CD14-positive monocyte (primary cell): Measurements from ENCODE around the gene ELOA. TPM values are rescaled to one million over a fixed set of nuclear protein-coding genes. Genes with fewer than 3 reads are reported as not detected.
A peak's percentile ranks its signal among the peaks of the same experiment; 100 is the strongest.

Source experiments
- DNase-seq, 3 donors: peaks; one replicate each; pipeline ENCODE4 v3.0.0-alpha.2; 2011 to 2022
- H2AFZ ChIP-seq: 2 replicates; pipeline ENCODE4 v1.6.0; 2012; ENCODE audit warnings: mild to moderate bottlenecking, low read depth, low read length, inconsistent platforms; ENCODE audit not compliant: insufficient read depth, poor library complexity, severe bottlenecking
- H3K27ac ChIP-seq, 2 donors: 1 replicate in 1 of 2; 2 replicates in 1 of 2; pipeline ENCODE4 v1.5.1; 2012 to 2013; ENCODE audit warnings: low read length in 2 of 2, control low read depth in 1 of 2, inconsistent platforms in 1 of 2, low read depth in 1 of 2, mild to moderate bottlenecking in 1 of 2
- H3K27me3 ChIP-seq, 2 donors: one replicate each; pipeline versions ENCODE4 v1.6.0 to v1.6.1; 2011 to 2013; ENCODE audit warnings: low read length in 2 of 2; ENCODE audit not compliant: control insufficient read depth in 2 of 2, insufficient read depth in 2 of 2
- H3K36me3 ChIP-seq, 2 donors: replicated peaks in 1 of 2; 1 replicate in 1 of 2; 2 replicates in 1 of 2; pipeline versions ENCODE4 v1.5.1 to v1.6.1; 2012 to 2013; ENCODE audit warnings: low read length in 2 of 2, control low read depth in 1 of 2, inconsistent platforms in 1 of 2, mild to moderate bottlenecking in 1 of 2; ENCODE audit not compliant: insufficient read depth in 2 of 2, control insufficient read depth in 1 of 2
- H3K4me1 ChIP-seq, 2 donors: 1 replicate in 1 of 2; 2 replicates in 1 of 2; pipeline versions ENCODE4 v1.5.1 to v1.6.1; 2012 to 2013; ENCODE audit warnings: low read length in 2 of 2, control low read depth in 1 of 2, inconsistent platforms in 1 of 2, mild to moderate bottlenecking in 1 of 2, moderate library complexity in 1 of 2; ENCODE audit not compliant: insufficient read depth in 2 of 2, control insufficient read depth in 1 of 2
- H3K4me2 ChIP-seq: replicated peaks from 2 replicates; pipeline ENCODE3; 2012; ENCODE audit warnings: low read length, moderate library complexity, mild to moderate bottlenecking; ENCODE audit not compliant: poor library complexity, severe bottlenecking; ENCODE audit errors: extremely low read depth
- H3K4me3 ChIP-seq, 3 experiments: fragments of 200-600 bp in 1 of 3; sonication (generic) in 1 of 3; replicated peaks in 1 of 3; 1 replicate in 2 of 3; 2 replicates in 1 of 3; pipeline ENCODE4 v1.5.1; 2011 to 2013; ENCODE audit warnings: low read length in 3 of 3, mild to moderate bottlenecking in 3 of 3, control low read depth in 2 of 3, low read depth in 2 of 3, inconsistent platforms in 1 of 3, moderate library complexity in 1 of 3
- H3K79me2 ChIP-seq: 2 replicates; pipeline ENCODE4 v1.6.0; 2012; ENCODE audit warnings: mild to moderate bottlenecking, control low read depth, inconsistent platforms, low read length, moderate library complexity; ENCODE audit not compliant: insufficient read depth
- H3K9ac ChIP-seq: 2 replicates; pipeline ENCODE4 v1.6.0; 2017; ENCODE audit warnings: low read length, mild to moderate bottlenecking; ENCODE audit not compliant: insufficient read depth, poor library complexity, severe bottlenecking
- H3K9me3 ChIP-seq, 2 donors: replicated peaks in 1 of 2; 1 replicate in 1 of 2; 2 replicates in 1 of 2; pipeline versions ENCODE4 v1.5.1 to v1.6.1; 2012 to 2013; ENCODE audit warnings: low read length in 2 of 2, control low read depth in 1 of 2; ENCODE audit not compliant: control insufficient read depth in 1 of 2, insufficient read depth in 1 of 2
- H4K20me1 ChIP-seq: 2 replicates; pipeline ENCODE4 v1.6.0; 2012; ENCODE audit warnings: mild to moderate bottlenecking, low read length, control low read depth, moderate library complexity; ENCODE audit not compliant: insufficient read depth
- H3K27ac Mint-ChIP-seq, 7 donors: one replicate each; pipeline ENCODE4 v1.8.0; 2020; ENCODE audit warnings: mild to moderate bottlenecking in 7 of 7, mixed read lengths in 7 of 7, moderate library complexity in 6 of 7, inconsistent platforms in 2 of 7
- H3K27me3 Mint-ChIP-seq, 3 donors: one replicate each; pipeline ENCODE4 v1.8.0; 2021 to 2022; ENCODE audit warnings: low read depth in 3 of 3, mild to moderate bottlenecking in 3 of 3, mixed read lengths in 3 of 3, moderate library complexity in 3 of 3, inconsistent platforms in 1 of 3
- H3K36me3 Mint-ChIP-seq, 2 donors: one replicate each; pipeline ENCODE4 v1.8.0; 2020; ENCODE audit warnings: mixed read lengths in 2 of 2, inconsistent platforms in 1 of 2, mild to moderate bottlenecking in 1 of 2
- H3K4me1 Mint-ChIP-seq: one replicate; pipeline ENCODE4 v1.8.0; 2020; ENCODE audit warnings: mild to moderate bottlenecking, mixed read lengths
- H3K4me3 Mint-ChIP-seq, 2 donors: one replicate each; pipeline ENCODE4 v1.8.0; 2020; ENCODE audit warnings: mild to moderate bottlenecking in 2 of 2, mixed read lengths in 2 of 2, moderate library complexity in 1 of 2
- H3K9me3 Mint-ChIP-seq, 7 donors: one replicate each; pipeline ENCODE4 v1.8.0; 2020 to 2022; ENCODE audit warnings: mixed read lengths in 7 of 7, mild to moderate bottlenecking in 6 of 7, moderate library complexity in 6 of 7, inconsistent platforms in 2 of 7
- WGBS: methylation state at CpG from one replicate; pipeline ENCODE4 v1.1.5; 2013; ENCODE audit warnings: missing lambda C conversion rate; ENCODE audit not compliant: insufficient coverage; 5-methylcytosine and 5-hydroxymethylcytosine counted together
- intact Hi-C, 2 donors: fragments of 100-400 bp; cut with micrococcal nuclease; formaldehyde crosslinking; loops; one replicate each; pipeline versions ENCODE4 v1.15.0 to v1.15.1; 2023
- polyA plus RNA-seq, 3 donors: library from polyadenylated mRNA; depleted of rRNA in 1 of 3; unstranded in 2 of 3; stranded (reverse) in 1 of 3; fragments of 300-500 nt in 2 of 3; fragments of >200 nt in 1 of 3; fragmentation: Illumina TruSeq in 2 of 3; gene quantifications; 1 replicate in 2 of 3; 2 replicates in 1 of 3; pipeline ENCODE4 v1.2.3, GENCODE V29; 2012 to 2021
- TF ChIP-seq, protein P1 (sequence below): fragments of 200-600 bp; IDR thresholded peaks from one replicate; pipeline ENCODE4 v1.8.0; 2022; ENCODE audit warnings: antibody characterized with exemption, mild to moderate bottlenecking

Gene ELOA
- polyA plus RNA-seq, 3 donors, result 25.4 to 31.2 (median 28.7) TPM

DNA sequence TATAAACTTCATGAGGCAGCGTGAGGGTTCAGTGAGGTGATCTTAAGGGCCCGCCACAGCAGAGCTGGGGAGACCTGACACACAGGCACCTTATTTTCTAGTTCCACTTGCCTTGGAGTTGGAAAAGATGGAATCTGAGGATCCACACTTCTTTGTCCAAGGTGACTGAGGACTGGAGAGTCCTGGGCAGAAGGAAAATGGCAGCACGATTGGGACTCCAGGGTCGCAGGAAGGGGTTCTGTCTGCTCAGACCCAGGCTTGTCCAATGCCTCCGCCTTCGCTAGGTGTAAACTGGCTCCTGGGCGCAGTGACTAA lies 55.9 kb downstream of the ELOA start:
- Histone ChIP-seq H2AFZ (peak overlapping the region; percentile 87), H3K4me2 (peak overlapping the region; percentile 98), H3K9ac (peak overlapping the region; percentile 94), H3K79me2 (peaks cover 5% of the 10 kb centered on the region), H3K4me1 (peaks cover 31 to 39% of the 10 kb centered on the region in 2 donors), H3K4me3 (peak overlapping the region in 1 of 3 experiments; percentile 85), H3K27me3 (no peaks in the 10 kb centered on the region), H3K9me3 (no peaks in the 10 kb centered on the region), H4K20me1 (no peaks in the 10 kb centered on the region), H3K36me3 (peaks cover 29 to 61% of the 10 kb centered on the region in 2 donors), H3K27ac (peak overlapping the region in 1 of 2 donors; percentile 97)
- peak overlapping the region in 6 of 7 donors; percentile 71 to 95 (median 91) for H3K27ac Mint-ChIP-seq
- peaks cover 0 to 3% (median 0%) of the 10 kb centered on the region in 3 donors for H3K27me3 Mint-ChIP-seq
- TF ChIP-seq, protein P1, sequence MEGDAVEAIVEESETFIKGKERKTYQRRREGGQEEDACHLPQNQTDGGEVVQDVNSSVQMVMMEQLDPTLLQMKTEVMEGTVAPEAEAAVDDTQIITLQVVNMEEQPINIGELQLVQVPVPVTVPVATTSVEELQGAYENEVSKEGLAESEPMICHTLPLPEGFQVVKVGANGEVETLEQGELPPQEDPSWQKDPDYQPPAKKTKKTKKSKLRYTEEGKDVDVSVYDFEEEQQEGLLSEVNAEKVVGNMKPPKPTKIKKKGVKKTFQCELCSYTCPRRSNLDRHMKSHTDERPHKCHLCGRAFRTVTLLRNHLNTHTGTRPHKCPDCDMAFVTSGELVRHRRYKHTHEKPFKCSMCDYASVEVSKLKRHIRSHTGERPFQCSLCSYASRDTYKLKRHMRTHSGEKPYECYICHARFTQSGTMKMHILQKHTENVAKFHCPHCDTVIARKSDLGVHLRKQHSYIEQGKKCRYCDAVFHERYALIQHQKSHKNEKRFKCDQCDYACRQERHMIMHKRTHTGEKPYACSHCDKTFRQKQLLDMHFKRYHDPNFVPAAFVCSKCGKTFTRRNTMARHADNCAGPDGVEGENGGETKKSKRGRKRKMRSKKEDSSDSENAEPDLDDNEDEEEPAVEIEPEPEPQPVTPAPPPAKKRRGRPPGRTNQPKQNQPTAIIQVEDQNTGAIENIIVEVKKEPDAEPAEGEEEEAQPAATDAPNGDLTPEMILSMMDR, result no peak
- no peak for DNase-seq
- H3K4me3 Mint-ChIP-seq, result peak overlapping the region; percentile 89 to 95
- H3K4me1 Mint-ChIP-seq, result peaks cover 33% of the 10 kb centered on the region
- WGBS, result 46% methylated on average over 5 of the region's 7 CpGs
- intact Hi-C loops, result no loop called here
- H3K9me3 Mint-ChIP-seq, result no peaks in the 10 kb centered on the region
- peaks cover 38 to 59% of the 10 kb centered on the region in 2 donors for H3K36me3 Mint-ChIP-seq

DNA sequence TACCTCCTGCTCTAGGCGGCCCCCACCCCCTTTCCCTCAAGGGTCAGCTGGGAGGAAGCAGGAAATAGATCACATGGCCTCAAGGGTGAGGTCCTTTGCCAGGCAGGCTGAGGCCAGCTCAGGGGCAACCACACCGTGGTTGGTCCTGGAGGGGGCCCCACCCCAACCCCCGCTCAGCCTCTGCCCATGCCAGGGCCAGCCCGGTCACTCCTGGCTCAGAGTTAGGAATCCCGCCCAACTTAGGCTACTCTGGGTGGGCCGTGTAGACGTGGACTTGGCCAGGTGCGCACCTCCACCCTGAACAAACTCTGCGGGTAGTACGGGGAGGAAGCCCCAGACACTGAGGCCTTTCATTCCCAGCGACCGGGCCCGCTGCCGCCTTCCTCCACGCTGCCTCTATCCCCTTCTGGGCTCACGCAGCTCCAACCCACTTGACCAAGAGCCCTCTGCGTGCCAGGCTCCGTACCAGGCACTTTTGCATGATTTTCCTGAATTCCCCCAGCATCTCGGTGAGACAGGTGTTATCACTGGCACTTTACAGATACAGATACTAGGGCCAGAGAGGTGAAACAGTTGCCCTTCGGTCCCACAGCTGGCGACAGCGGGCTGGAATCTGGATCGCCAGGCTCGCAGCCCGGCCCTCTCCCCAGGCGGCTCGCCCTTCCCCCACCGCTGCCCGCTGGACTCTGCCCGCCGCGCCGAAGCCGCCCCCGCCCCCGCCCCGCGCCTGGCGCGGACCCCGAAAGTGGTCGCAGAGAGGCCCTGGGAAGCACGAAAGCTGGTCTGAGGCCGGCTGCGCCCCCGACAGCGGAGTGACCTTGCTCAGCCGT lies 56.5 kb downstream of the ELOA start:
- H4K20me1 ChIP-seq, result no peaks in the 10 kb centered on the region
- peak overlapping the region; percentile 39 to 97 for H3K27ac ChIP-seq
- peaks cover 5% of the 10 kb centered on the region for H3K79me2 ChIP-seq
- H3K9ac ChIP-seq, result peak overlapping the region; percentile 94
- peak overlapping the region; percentile 98 for H3K4me2 ChIP-seq
- Mint-ChIP-seq H3K9me3 (no peaks in the 10 kb centered on the region), H3K4me1 (peaks cover 39% of the 10 kb centered on the region), H3K27me3 (peaks cover 0 to 3% (median 0%) of the 10 kb centered on the region in 3 donors), H3K36me3 (peaks cover 38 to 59% of the 10 kb centered on the region in 2 donors), H3K4me3 (peak overlapping the region; percentile 89 to 95), H3K27ac (peak overlapping the region; percentile 84 to 97 (median 92))
- 2% methylated on average over 48 of the region's 48 CpGs for whole genome bisulfite sequencing
- H3K4me1 ChIP-seq, result peaks cover 37 to 45% of the 10 kb centered on the region in 2 donors
- H2AFZ ChIP-seq, result peak overlapping the region; percentile 87
- intact Hi-C loops, result loop anchor here (2.0 to 10.0 kb wide), 2 partner anchors 21 to 115 kb away; partner anchors contain the start of genes CNR2 (in 1 of the 2) and PITHD1 (in 1 of the 2)
- no peaks in the 10 kb centered on the region for H3K27me3 ChIP-seq
- H3K36me3 ChIP-seq, result peaks cover 23 to 58% of the 10 kb centered on the region in 2 donors
- peak overlapping the region; percentile 47 to 88 (median 85) for H3K4me3 ChIP-seq
- H3K9me3 ChIP-seq, result no peaks in the 10 kb centered on the region
- TF ChIP-seq, protein P1, result no peak
- DNase-seq, result peak; percentile 63 to 85 (median 66)
